BLaER1 treated with 17β-estradiol and CSF1 and Interleukin-3, amounts not matched to agents 10 nM and 100 nM (cell line): Measurements from ENCODE around the gene TMC8.

Source experiments
- H3K27ac ChIP-seq, 11 experiments: shearing (Covaris generic); formaldehyde crosslinking; 2 replicates each; pipeline ENCODE4 v1.8.1; 2022
- H3K27me3 ChIP-seq, 11 experiments: shearing (Covaris generic); formaldehyde crosslinking; 2 replicates each; pipeline ENCODE4 v1.8.1; 2022
- H3K36me3 ChIP-seq, 11 experiments: shearing (Covaris generic); formaldehyde crosslinking; 2 replicates each; pipeline ENCODE4 v1.8.1; 2022
- H3K4me1 ChIP-seq, 10 experiments: shearing (Covaris generic); formaldehyde crosslinking; 2 replicates each; pipeline ENCODE4 v1.8.1; 2022
- H3K4me2 ChIP-seq, 11 experiments: shearing (Covaris generic); formaldehyde crosslinking; 2 replicates each; pipeline ENCODE4 v1.8.1; 2022
- H3K4me3 ChIP-seq, 10 experiments: shearing (Covaris generic); formaldehyde crosslinking; 2 replicates each; pipeline ENCODE4 v1.8.1; 2022
- H3K9ac ChIP-seq, 11 experiments: shearing (Covaris generic); formaldehyde crosslinking; 2 replicates each; pipeline ENCODE4 v1.8.1; 2022
- H3K9me3 ChIP-seq, 11 experiments: shearing (Covaris generic); formaldehyde crosslinking; replicated peaks in 1 of 11; 2 replicates each; pipeline ENCODE4 v1.8.1; 2022
- H4K20me1 ChIP-seq, 11 experiments: shearing (Covaris generic); formaldehyde crosslinking; 2 replicates each; pipeline ENCODE4 v1.8.1; 2022
- Cebpa-rat ChIP-seq, 11 experiments: shearing (Covaris generic); IDR thresholded peaks; 2 replicates each; pipeline ENCODE4 v1.8.1; 2022

TMC8 gene

GRCh38 chr17:78124081-78124835 is 6.3 kb upstream of the TMC8 start:
- no peaks in the 10 kb centered on the region for H3K9me3 ChIP-seq
- peaks cover 48 to 71% (median 62%) of the 10 kb centered on the region in 11 experiments for H3K36me3 ChIP-seq
- H3K27ac ChIP-seq: peak overlapping the region in 10 of 11 experiments; percentile 49 to 95 (median 89); a peak in 20 of 22 replicates
- peak overlapping the region; percentile 70 to 94 (median 88) for H3K4me3 ChIP-seq
- H4K20me1 ChIP-seq: peaks cover 46 to 78% (median 57%) of the 10 kb centered on the region in 11 experiments
- H3K27me3 ChIP-seq: no peaks in the 10 kb centered on the region
- peak overlapping the region; percentile 84 to 95 (median 91); a peak in 21 of 22 replicates for H3K9ac ChIP-seq
- TF ChIP-seq Cebpa-rat (IDR thresholded peaks at IDR 0.05): no peak
- H3K4me2 ChIP-seq: peak overlapping the region; percentile 94 to 100 (median 99)
- H3K4me1 ChIP-seq: peaks cover 72 to 89% (median 84%) of the 10 kb centered on the region in 10 experiments

GRCh38 chr17:78124836-78125137 is 5.8 kb upstream of the TMC8 start:
- Histone ChIP-seq H3K4me3 (peak overlapping the region; percentile 70 to 94 (median 88)), H3K9me3 (no peaks in the 10 kb centered on the region), H3K36me3 (peaks cover 43 to 66% (median 57%) of the 10 kb centered on the region in 11 experiments), H3K4me1 (peaks cover 77 to 90% (median 85%) of the 10 kb centered on the region in 10 experiments), H3K9ac (peak overlapping the region; percentile 84 to 95 (median 91)), H4K20me1 (peaks cover 41 to 72% (median 51%) of the 10 kb centered on the region in 11 experiments), H3K27me3 (no peaks in the 10 kb centered on the region), H3K27ac (peak overlapping the region in 10 of 11 experiments; percentile 49 to 95 (median 89); a peak in 20 of 22 replicates), H3K4me2 (peak overlapping the region; percentile 94 to 100 (median 99))
- TF ChIP-seq Cebpa-rat (IDR thresholded peaks at IDR 0.05): no peak

- H3K4me1 ChIP-seq: peaks cover 82 to 91% (median 85%) of the 10 kb centered on the region in 10 experiments
- no peaks in the 10 kb centered on the region for H3K27me3 ChIP-seq
- H4K20me1 ChIP-seq: peaks cover 37 to 67% (median 46%) of the 10 kb centered on the region in 11 experiments
- peaks cover 38 to 60% (median 51%) of the 10 kb centered on the region in 11 experiments for H3K36me3 ChIP-seq
- peak overlapping the region; percentile 70 to 94 (median 88) for H3K4me3 ChIP-seq
- peak overlapping the region; percentile 84 to 95 (median 91) for H3K9ac ChIP-seq
- TF ChIP-seq Cebpa-rat (IDR thresholded peaks at IDR 0.05): no peak
- H3K4me2 ChIP-seq: peak overlapping the region; percentile 94 to 100 (median 99)
- no peaks in the 10 kb centered on the region for H3K9me3 ChIP-seq
- H3K27ac ChIP-seq: peak overlapping the region; percentile 49 to 95 (median 89); a peak in 21 of 22 replicates
These were observed 5.2 kb upstream of the TMC8 start for GRCh38 chr17:78125138-78125913.

- peak overlapping the region; percentile 70 to 94 (median 88) for H3K4me3 ChIP-seq
- peak overlapping the region; percentile 84 to 95 (median 91) for H3K9ac ChIP-seq
- TF ChIP-seq Cebpa-rat (IDR thresholded peaks at IDR 0.05): no peak
- peaks cover 27 to 58% (median 37%) of the 10 kb centered on the region in 11 experiments for H4K20me1 ChIP-seq
- H3K9me3 ChIP-seq: no peaks in the 10 kb centered on the region
- no peaks in the 10 kb centered on the region for H3K27me3 ChIP-seq
- H3K36me3 ChIP-seq: peaks cover 29 to 51% (median 42%) of the 10 kb centered on the region in 11 experiments
- peak overlapping the region; percentile 85 to 95 (median 89); a peak in 21 of 22 replicates for H3K27ac ChIP-seq
- H3K4me2 ChIP-seq: peak overlapping the region; percentile 94 to 100 (median 99)
- peaks cover 83 to 91% (median 85%) of the 10 kb centered on the region in 10 experiments for H3K4me1 ChIP-seq
These were observed 4.3 kb upstream of the TMC8 start for GRCh38 chr17:78125976-78126894.

GRCh38 chr17:78126895-78127238 is 3.7 kb upstream of the TMC8 start:
- H3K4me3 ChIP-seq: peak overlapping the region; percentile 70 to 94 (median 88)
- peaks cover 77 to 91% (median 84%) of the 10 kb centered on the region in 10 experiments for H3K4me1 ChIP-seq
- H3K9ac ChIP-seq: peak overlapping the region; percentile 84 to 95 (median 91); a peak in 21 of 22 replicates
- H3K27ac ChIP-seq: peak overlapping the region; percentile 85 to 95 (median 89); a peak in 21 of 22 replicates
- H3K36me3 ChIP-seq: peaks cover 23 to 45% (median 36%) of the 10 kb centered on the region in 11 experiments
- no peaks in the 10 kb centered on the region for H3K27me3 ChIP-seq
- H3K9me3 ChIP-seq: no peaks in the 10 kb centered on the region
- peak overlapping the region; percentile 94 to 100 (median 99) for H3K4me2 ChIP-seq
- TF ChIP-seq Cebpa-rat (IDR thresholded peaks at IDR 0.05): no peak
- H4K20me1 ChIP-seq: peaks cover 21 to 54% (median 30%) of the 10 kb centered on the region in 11 experiments

- no peak for TF ChIP-seq Cebpa-rat (IDR thresholded peaks at IDR 0.05)
- Histone ChIP-seq H3K9ac (peak overlapping the region; percentile 84 to 95 (median 91)), H3K4me1 (peaks cover 74 to 91% (median 84%) of the 10 kb centered on the region in 10 experiments)
These were observed 3.2 kb upstream of the TMC8 start for GRCh38 chr17:78127239-78127887.

GRCh38 chr17:78127888-78128550 is 2.6 kb upstream of the TMC8 start:
- Histone ChIP-seq H3K4me1 (peaks cover 74 to 91% (median 84%) of the 10 kb centered on the region in 10 experiments), H3K27ac (peak overlapping the region; percentile 85 to 95 (median 89)), H3K4me2 (peak overlapping the region; percentile 94 to 100 (median 99)), H3K4me3 (peak overlapping the region; percentile 70 to 94 (median 88)), H3K36me3 (peaks cover 12 to 41% (median 25%) of the 10 kb centered on the region in 11 experiments), H3K9me3 (no peaks in the 10 kb centered on the region), H4K20me1 (peaks cover 10 to 54% (median 22%) of the 10 kb centered on the region in 11 experiments), H3K27me3 (no peaks in the 10 kb centered on the region), H3K9ac (peak overlapping the region; percentile 84 to 95 (median 91))
- TF ChIP-seq Cebpa-rat (IDR thresholded peaks at IDR 0.05): no peak

More at GRCh38 chr17:78127239-78127887, 3.2 kb upstream of the TMC8 start:
- Histone ChIP-seq H4K20me1 (peaks cover 16 to 54% (median 25%) of the 10 kb centered on the region in 11 experiments), H3K27me3 (no peaks in the 10 kb centered on the region), H3K36me3 (peaks cover 18 to 42% (median 31%) of the 10 kb centered on the region in 11 experiments), H3K9me3 (no peaks in the 10 kb centered on the region), H3K4me3 (peak overlapping the region; percentile 70 to 94 (median 88)), H3K4me2 (peak overlapping the region; percentile 94 to 100 (median 99)), H3K27ac (peak overlapping the region; percentile 85 to 95 (median 89))
